Stimulated activated CD4-positive, alpha-beta T cell treated with anti-CD3 and anti-CD28 coated beads, Interleukin-12 subunit alpha, Interleukin-12 subunit beta, amount 100 ng/mL, for 24 hours (primary cell): ENCODE measurements around the gene ESF1.

ENCODE experiments used
- DNase-seq, 2 experiments: peaks; one replicate each; pipeline ENCODE4 v3.0.0-alpha.2; 2020; ENCODE audit warnings: low read depth in 2 of 2

Gene ESF1

DNA sequence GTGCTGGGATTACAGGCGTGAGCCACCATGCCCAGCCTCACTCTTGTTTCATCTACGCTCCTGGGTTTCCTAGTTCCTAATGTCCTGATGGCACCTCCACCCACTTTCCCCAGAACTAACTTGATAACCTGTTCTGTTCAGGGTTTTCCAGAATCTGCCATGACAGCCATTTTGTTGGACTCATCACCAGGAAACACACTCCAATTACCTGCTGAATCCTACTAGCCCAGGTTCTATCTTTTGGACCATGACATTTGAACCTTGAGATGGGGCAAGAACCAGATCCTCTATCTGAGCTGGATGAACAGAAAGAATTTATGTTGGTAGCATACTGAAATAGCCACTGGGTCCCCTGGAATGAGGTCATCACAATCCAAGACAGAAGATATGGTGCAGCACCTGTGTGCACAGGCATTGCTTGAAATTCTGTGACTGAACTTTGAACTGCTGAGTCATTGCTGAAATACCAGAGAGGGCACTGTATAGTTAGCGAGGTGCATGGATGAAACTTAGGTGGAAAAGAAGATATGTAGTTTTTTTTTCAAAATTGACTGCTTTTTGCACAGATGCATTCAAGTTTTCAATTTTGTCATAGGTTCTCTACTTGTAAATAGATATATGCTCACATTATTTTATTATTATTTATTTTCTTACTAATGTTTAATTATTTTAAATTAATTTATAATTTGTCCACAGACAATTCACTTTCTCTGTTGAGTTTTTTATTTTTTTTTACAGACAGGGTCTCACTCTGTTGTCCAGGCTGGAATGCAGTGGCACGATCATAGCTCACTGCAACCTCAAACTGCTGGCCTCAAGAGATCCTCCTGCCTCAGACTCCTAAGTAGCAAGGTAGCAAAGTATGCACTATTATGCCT lies 103.2 kb downstream of the ESF1 start:
- DNase-seq = no peak

DNA sequence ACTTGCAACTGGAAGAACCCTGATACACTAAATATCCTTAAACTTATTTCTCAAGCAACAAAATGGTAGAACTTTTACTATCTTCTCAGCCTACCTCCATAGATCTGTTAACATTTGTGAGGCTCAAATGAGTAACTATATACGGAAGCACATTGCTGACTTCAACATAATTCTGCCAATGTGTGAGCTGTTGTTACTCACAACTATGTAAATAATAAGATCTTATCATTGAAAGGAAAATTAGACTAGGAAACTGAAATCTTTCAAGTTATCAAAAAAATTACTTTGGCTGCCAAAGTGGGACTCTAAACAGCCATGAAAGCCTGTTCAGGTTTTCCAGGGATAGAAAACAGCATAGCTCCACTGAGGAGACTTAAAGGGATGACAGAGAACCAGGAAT lies 105.8 kb downstream of the ESF1 start:
- no peak for DNase-seq

DNA sequence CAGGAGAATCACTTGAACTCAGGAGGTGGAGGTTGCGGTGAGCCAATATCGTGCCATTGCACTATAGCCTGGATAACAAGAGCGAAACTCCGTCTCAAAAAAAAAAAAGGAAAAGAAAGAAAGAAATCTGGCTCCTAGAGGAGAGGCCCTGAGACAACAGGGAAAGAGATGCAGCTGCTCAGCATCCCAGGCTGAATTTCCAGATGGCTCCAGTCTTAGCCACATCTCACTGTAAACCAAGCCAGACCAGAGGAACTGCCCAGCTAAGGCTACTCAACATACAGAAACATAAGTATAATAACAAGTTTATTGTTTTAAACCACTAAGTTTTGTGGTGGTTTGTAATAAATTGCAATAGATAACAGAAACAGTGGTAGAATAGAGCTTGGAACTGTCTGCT lies 107.5 kb downstream of the ESF1 start:
- DNase-seq = no peak

DNA sequence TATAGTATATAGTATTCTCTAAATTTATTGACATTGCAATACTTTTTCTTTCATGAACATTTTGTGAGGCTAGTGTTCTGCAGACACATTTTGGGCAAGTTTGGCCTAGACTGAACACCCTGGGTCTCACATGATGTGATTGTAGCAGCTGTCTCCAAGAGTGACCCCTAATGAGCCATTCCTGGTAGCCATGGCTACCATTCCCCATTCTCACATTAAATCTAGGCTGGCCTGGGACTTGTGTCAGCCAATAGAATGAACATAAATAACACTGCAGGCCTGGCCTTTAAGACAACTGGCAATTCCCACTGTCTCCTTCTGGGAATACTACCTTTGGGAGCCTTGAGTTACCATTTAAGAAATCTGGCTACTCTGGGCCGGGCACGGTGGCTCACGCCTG lies 108.0 kb downstream of the ESF1 start:
- no peak for DNase-seq

DNA sequence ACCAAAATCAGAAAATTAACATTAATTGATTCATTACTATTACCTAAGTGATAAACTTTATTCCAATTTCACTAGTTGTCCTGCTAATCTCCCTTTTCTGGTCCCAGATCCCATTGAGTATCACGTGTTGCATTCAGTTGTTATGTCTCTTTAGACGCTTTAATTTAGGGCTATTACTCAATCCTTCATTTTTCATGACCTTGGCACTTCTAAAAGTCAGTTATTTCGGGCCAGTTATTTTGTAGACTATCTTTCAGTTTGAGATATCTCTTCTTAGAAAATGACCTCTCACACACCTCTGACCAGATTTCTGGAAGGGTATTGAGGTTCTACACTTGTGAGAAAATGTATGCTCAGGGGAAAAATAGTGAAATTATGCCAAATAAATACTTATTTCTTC lies 112.0 kb downstream of the ESF1 start:
- no peak for DNase-seq

DNA sequence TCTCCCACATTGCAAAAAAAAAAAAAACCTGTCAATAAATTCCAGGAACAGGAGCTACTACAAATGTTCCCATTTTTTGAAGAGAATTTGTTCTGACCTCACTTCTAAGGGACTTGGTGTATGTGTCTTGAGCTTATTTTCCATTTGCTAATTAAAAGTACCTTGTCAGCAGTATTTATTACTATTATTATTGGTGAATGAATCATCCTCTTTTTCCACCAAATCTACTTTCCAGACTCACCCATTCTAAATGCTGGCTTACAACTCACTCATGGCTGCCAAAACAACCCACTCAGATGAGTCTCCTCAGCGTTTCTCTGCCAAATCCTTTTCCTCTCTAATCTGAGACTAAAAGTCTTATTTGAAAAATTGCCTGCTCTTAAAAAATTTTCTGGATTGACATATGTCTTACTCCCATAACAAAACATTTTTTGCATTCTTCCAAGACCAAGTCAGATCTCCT lies 112.8 kb downstream of the ESF1 start:
- DNase-seq = no peak

DNA sequence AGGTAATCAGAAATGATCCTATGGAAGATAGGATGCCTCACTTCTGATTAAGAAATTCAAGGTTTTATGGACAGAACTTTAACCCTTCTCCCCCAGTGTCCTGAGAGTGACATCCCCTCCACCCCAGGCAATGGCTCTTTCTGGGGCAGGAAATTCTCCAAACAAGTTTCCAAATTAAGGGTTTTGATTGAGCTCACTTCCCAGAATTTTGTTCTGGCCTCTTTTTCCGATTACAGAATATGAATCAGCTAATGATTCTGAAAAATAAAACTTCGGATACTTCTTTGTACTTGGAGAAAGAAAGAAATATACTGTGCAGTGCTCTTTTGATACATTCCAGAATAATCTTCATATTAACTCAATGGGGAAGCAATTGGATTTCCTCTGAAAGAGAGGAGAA lies 113.2 kb downstream of the ESF1 start:
- no peak for DNase-seq

DNA sequence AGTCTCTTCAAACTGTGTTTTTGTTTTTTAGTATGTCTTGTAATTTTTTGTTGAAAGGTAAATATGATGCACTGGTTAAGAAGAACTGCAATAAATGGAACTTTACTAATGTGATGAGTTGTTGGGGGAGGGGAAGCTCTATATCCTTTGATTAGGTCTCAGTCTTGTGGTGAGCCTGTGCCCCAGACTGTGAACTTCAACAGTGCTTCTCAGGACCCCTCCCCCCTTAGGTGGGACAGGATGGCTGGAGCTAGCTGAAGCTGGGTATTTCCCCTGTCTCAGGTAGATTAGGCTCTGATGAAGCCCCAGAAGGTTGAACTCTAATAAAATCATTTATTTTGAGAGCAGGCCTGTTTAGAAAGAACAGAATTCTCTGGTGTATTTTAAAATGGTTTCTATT lies 114.6 kb downstream of the ESF1 start:
- no peak for DNase-seq

DNA sequence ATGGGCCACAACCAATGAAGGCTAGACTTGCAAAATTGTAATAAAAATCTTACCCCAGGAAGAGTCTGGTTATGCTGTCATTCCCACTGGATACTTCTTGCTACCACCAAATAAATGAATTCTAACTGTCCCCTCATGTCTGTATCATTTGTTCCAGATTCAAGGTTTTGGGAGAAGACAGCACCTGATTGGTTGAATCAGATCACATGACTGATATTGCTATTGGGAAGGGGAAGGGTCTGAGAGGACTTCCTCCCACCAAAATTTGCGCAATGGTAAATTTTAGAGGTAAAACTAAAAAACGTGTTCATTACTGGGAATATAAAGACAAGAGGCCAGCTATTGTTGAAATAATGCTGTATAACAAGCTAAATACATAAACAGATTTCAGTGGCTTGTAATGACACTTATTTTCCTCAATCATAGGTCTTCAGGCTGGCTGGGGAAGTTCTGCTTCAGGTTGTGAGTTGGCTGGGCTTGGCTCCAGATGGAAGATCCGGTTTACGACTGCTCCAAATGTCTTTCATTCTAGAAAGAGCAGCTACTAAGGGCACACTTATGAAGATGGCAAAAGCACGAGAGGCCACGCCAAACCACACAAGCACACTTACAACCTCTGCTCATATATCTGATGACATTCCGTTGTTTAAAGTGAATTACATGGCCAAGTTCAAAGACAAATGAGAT lies 118.9 kb downstream of the ESF1 start:
- no peak for DNase-seq
